ENCODE data around the gene PHACTR1.
"Not testable (repeated sequence)": the region's sequence is repeated elsewhere in the genome, so short reads cannot be mapped to it uniquely, and the experiment has no call there.

Gene PHACTR1

GRCh38 chr6:12941422-12941821 lies 224.9 kb downstream of the PHACTR1 start:
- no peak for DNase-seq (ENCODE audit: low read depth, low spot score)
- WGBS (ENCODE audit: insufficient coverage, insufficient read length), result no CpG with 5 or more reads among the region's 8 CpGs
- H3K27me3 ChIP-seq (ENCODE audit: control insufficient read depth, insufficient read depth, low read length), result 0 out of 2 replicates have a peak, but pooled peaks cover 1% of the 10 kb centered on the region
- no peaks in the 10 kb centered on the region for H3K9me3 ChIP-seq (ENCODE audit: control insufficient read depth, insufficient read depth, low read length)
- H3K4me1 ChIP-seq (ENCODE audit: control insufficient read depth, insufficient read depth, low read length), result no peaks in the 10 kb centered on the region
- no peak overlapping the region for H3K4me3 ChIP-seq (ENCODE audit: low read length)
- no peaks in the 10 kb centered on the region for H3K36me3 ChIP-seq (ENCODE audit: control insufficient read depth, insufficient read depth, low read length)
- H3K27ac ChIP-seq (ENCODE audit: low read length), result no peak overlapping the region

- no peak overlapping the region for H3K27ac ChIP-seq (ENCODE audit: low read length)
- H3K4me1 ChIP-seq (ENCODE audit: control insufficient read depth, insufficient read depth, low read length), result no peaks in the 10 kb centered on the region
- DNase-seq (ENCODE audit: low read depth, low spot score), result no peak
- H3K27me3 ChIP-seq (ENCODE audit: control insufficient read depth, insufficient read depth, low read length), result 0 out of 2 replicates have a peak, but pooled peaks cover 1% of the 10 kb centered on the region
- no peak overlapping the region for H3K4me3 ChIP-seq (ENCODE audit: low read length)
- H3K36me3 ChIP-seq (ENCODE audit: control insufficient read depth, insufficient read depth, low read length), result no peaks in the 10 kb centered on the region
- WGBS (ENCODE audit: insufficient coverage, insufficient read length), result no CpG with 5 or more reads among the region's 2 CpGs
- H3K9me3 ChIP-seq (ENCODE audit: control insufficient read depth, insufficient read depth, low read length), result no peaks in the 10 kb centered on the region
Measured at GRCh38 chr6:12943549-12943948, 227.0 kb downstream of the PHACTR1 start.

- no peak for DNase-seq (ENCODE audit: low read depth, low spot score)
- H3K36me3 ChIP-seq (ENCODE audit: control insufficient read depth, insufficient read depth, low read length), result no peaks in the 10 kb centered on the region
- H3K4me3 ChIP-seq (ENCODE audit: low read length), result no peak overlapping the region
- H3K9me3 ChIP-seq (ENCODE audit: control insufficient read depth, insufficient read depth, low read length), result no peaks in the 10 kb centered on the region
- H3K27ac ChIP-seq (ENCODE audit: low read length), result no peak overlapping the region
- WGBS (ENCODE audit: insufficient coverage, insufficient read length), result no CpG with 5 or more reads among the region's 2 CpGs
- 0 out of 2 replicates have a peak, but pooled peaks cover 1% of the 10 kb centered on the region for H3K27me3 ChIP-seq (ENCODE audit: control insufficient read depth, insufficient read depth, low read length)
- H3K4me1 ChIP-seq (ENCODE audit: control insufficient read depth, insufficient read depth, low read length), result no peaks in the 10 kb centered on the region
Measured at GRCh38 chr6:12944001-12944400, 227.4 kb downstream of the PHACTR1 start.

GRCh38 chr6:12944528-12944927 lies 228.0 kb downstream of the PHACTR1 start:
- H3K27ac ChIP-seq (ENCODE audit: low read length); DNase-seq (ENCODE audit: low read depth, low spot score); H3K4me1 ChIP-seq (ENCODE audit: control insufficient read depth, insufficient read depth, low read length); H3K9me3 ChIP-seq (ENCODE audit: control insufficient read depth, insufficient read depth, low read length); H3K4me3 ChIP-seq (ENCODE audit: low read length); H3K36me3 ChIP-seq (ENCODE audit: control insufficient read depth, insufficient read depth, low read length); H3K27me3 ChIP-seq (ENCODE audit: control insufficient read depth, insufficient read depth, low read length): not testable (repeated sequence)
- no CpG with 5 or more reads among the region's 16 CpGs for WGBS (ENCODE audit: insufficient coverage, insufficient read length)

- DNase-seq (ENCODE audit: low read depth, low spot score), result no peak
- H3K36me3 ChIP-seq (ENCODE audit: control insufficient read depth, insufficient read depth, low read length), result no peaks in the 10 kb centered on the region
- 0 out of 2 replicates have a peak, but pooled peaks cover 1% of the 10 kb centered on the region for H3K27me3 ChIP-seq (ENCODE audit: control insufficient read depth, insufficient read depth, low read length)
- H3K9me3 ChIP-seq (ENCODE audit: control insufficient read depth, insufficient read depth, low read length), result no peaks in the 10 kb centered on the region
- no peaks in the 10 kb centered on the region for H3K4me1 ChIP-seq (ENCODE audit: control insufficient read depth, insufficient read depth, low read length)
- no peak overlapping the region for H3K4me3 ChIP-seq (ENCODE audit: low read length)
- H3K27ac ChIP-seq (ENCODE audit: low read length), result no peak overlapping the region
- no CpG with 5 or more reads among the region's 4 CpGs for WGBS (ENCODE audit: insufficient coverage, insufficient read length)
Measured at GRCh38 chr6:12947151-12947871, 230.7 kb downstream of the PHACTR1 start.

GRCh38 chr6:12947967-12948366 lies 231.4 kb downstream of the PHACTR1 start:
- Histone ChIP-seq H3K36me3 (ENCODE audit: control insufficient read depth, insufficient read depth, low read length) (no peaks in the 10 kb centered on the region), H3K27me3 (ENCODE audit: control insufficient read depth, insufficient read depth, low read length) (0 out of 2 replicates have a peak, but pooled peaks cover 1% of the 10 kb centered on the region), H3K4me1 (ENCODE audit: control insufficient read depth, insufficient read depth, low read length) (no peaks in the 10 kb centered on the region), H3K27ac (ENCODE audit: low read length) (no peak overlapping the region), H3K9me3 (ENCODE audit: control insufficient read depth, insufficient read depth, low read length) (no peaks in the 10 kb centered on the region), H3K4me3 (ENCODE audit: low read length) (no peak overlapping the region)
- no CpG with 5 or more reads among the region's 1 CpG for whole genome bisulfite sequencing (ENCODE audit: insufficient coverage, insufficient read length)
- DNase-seq (ENCODE audit: low read depth, low spot score), result no peak

GRCh38 chr6:12950976-12951375 lies 234.4 kb downstream of the PHACTR1 start:
- WGBS (ENCODE audit: insufficient coverage, insufficient read length), result no CpG with 5 or more reads among the region's 5 CpGs
- H3K36me3 ChIP-seq (ENCODE audit: control insufficient read depth, insufficient read depth, low read length), result no peaks in the 10 kb centered on the region
- peaks cover 2% of the 10 kb centered on the region for H3K4me1 ChIP-seq (ENCODE audit: control insufficient read depth, insufficient read depth, low read length)
- no peak for DNase-seq (ENCODE audit: low read depth, low spot score)
- H3K27ac ChIP-seq (ENCODE audit: low read length), result no peak overlapping the region
- H3K9me3 ChIP-seq (ENCODE audit: control insufficient read depth, insufficient read depth, low read length), result no peaks in the 10 kb centered on the region
- H3K27me3 ChIP-seq (ENCODE audit: control insufficient read depth, insufficient read depth, low read length), result peaks cover 5% of the 10 kb centered on the region; the same call in 1 of the 2 replicates
- no peak overlapping the region for H3K4me3 ChIP-seq (ENCODE audit: low read length)

- Histone ChIP-seq H3K9me3 (ENCODE audit: control insufficient read depth, insufficient read depth, low read length) (no peaks in the 10 kb centered on the region), H3K27me3 (ENCODE audit: control insufficient read depth, insufficient read depth, low read length) (peaks cover 8% of the 10 kb centered on the region), H3K4me3 (ENCODE audit: low read length) (no peak overlapping the region), H3K4me1 (ENCODE audit: control insufficient read depth, insufficient read depth, low read length) (peaks cover 6% of the 10 kb centered on the region), H3K36me3 (ENCODE audit: control insufficient read depth, insufficient read depth, low read length) (no peaks in the 10 kb centered on the region), H3K27ac (ENCODE audit: low read length) (no peak overlapping the region)
- DNase-seq (ENCODE audit: low read depth, low spot score), result no peak
Measured at GRCh38 chr6:12951415-12951814, 234.8 kb downstream of the PHACTR1 start.

GRCh38 chr6:12952318-12952717 lies 235.8 kb downstream of the PHACTR1 start:
- H3K9me3 ChIP-seq (ENCODE audit: control insufficient read depth, insufficient read depth, low read length), result no peaks in the 10 kb centered on the region
- no peak overlapping the region for H3K27ac ChIP-seq (ENCODE audit: low read length)
- no peak for DNase-seq (ENCODE audit: low read depth, low spot score)
- WGBS (ENCODE audit: insufficient coverage, insufficient read length), result no CpG with 5 or more reads among the region's 4 CpGs
- H3K36me3 ChIP-seq (ENCODE audit: control insufficient read depth, insufficient read depth, low read length), result no peaks in the 10 kb centered on the region
- peaks cover 15% of the 10 kb centered on the region for H3K27me3 ChIP-seq (ENCODE audit: control insufficient read depth, insufficient read depth, low read length)
- H3K4me3 ChIP-seq (ENCODE audit: low read length), result no peak overlapping the region
- peaks cover 7% of the 10 kb centered on the region for H3K4me1 ChIP-seq (ENCODE audit: control insufficient read depth, insufficient read depth, low read length)

GRCh38 chr6:12955956-12956355 lies 239.4 kb downstream of the PHACTR1 start:
- H3K27ac ChIP-seq (ENCODE audit: low read length), result no peak overlapping the region
- H3K4me3 ChIP-seq (ENCODE audit: low read length), result no peak overlapping the region
- no peak for DNase-seq (ENCODE audit: low read depth, low spot score)
- peaks cover 11% of the 10 kb centered on the region for H3K4me1 ChIP-seq (ENCODE audit: control insufficient read depth, insufficient read depth, low read length)
- H3K27me3 ChIP-seq (ENCODE audit: control insufficient read depth, insufficient read depth, low read length), result peaks cover 31% of the 10 kb centered on the region
- no peaks in the 10 kb centered on the region for H3K9me3 ChIP-seq (ENCODE audit: control insufficient read depth, insufficient read depth, low read length)
- no CpG with 5 or more reads among the region's 5 CpGs for WGBS (ENCODE audit: insufficient coverage, insufficient read length)
- no peaks in the 10 kb centered on the region for H3K36me3 ChIP-seq (ENCODE audit: control insufficient read depth, insufficient read depth, low read length)

- Histone ChIP-seq H3K36me3 (ENCODE audit: control insufficient read depth, insufficient read depth, low read length) (no peaks in the 10 kb centered on the region), H3K4me3 (ENCODE audit: low read length) (no peak overlapping the region), H3K27ac (ENCODE audit: low read length) (no peak overlapping the region), H3K27me3 (ENCODE audit: control insufficient read depth, insufficient read depth, low read length) (peaks cover 32% of the 10 kb centered on the region), H3K9me3 (ENCODE audit: control insufficient read depth, insufficient read depth, low read length) (no peaks in the 10 kb centered on the region), H3K4me1 (ENCODE audit: control insufficient read depth, insufficient read depth, low read length) (peaks cover 11% of the 10 kb centered on the region)
- no CpG with 5 or more reads among the region's 6 CpGs for WGBS (ENCODE audit: insufficient coverage, insufficient read length)
- DNase-seq (ENCODE audit: low read depth, low spot score), result no peak
Measured at GRCh38 chr6:12956991-12957320, 240.4 kb downstream of the PHACTR1 start.
